Hepatocyte (in vitro differentiated cells): ENCODE results near the gene NUDT15. TPM values are rescaled to one million over a fixed set of nuclear protein-coding genes. Genes with fewer than 3 reads are reported as not detected.

Source experiments
- DNase-seq: peaks from one replicate; pipeline ENCODE4 v3.0.0-alpha.2; 2016; ENCODE audit warnings: low spot score
- H2AFZ ChIP-seq: fragments of 200-600 bp; sonication (generic); 2 replicates; pipeline ENCODE4 v1.6.0; 2016; ENCODE audit warnings: antibody characterized with exemption, mild to moderate bottlenecking
- H3K27ac ChIP-seq: fragments of 200-600 bp; sonication (generic); 2 replicates; pipeline ENCODE4 v1.5.1; 2016; ENCODE audit warnings: mild to moderate bottlenecking
- H3K27me3 ChIP-seq: fragments of 200-600 bp; sonication (generic); 2 replicates; pipeline ENCODE4 v1.6.1; 2016
- H3K36me3 ChIP-seq: fragments of 200-600 bp; sonication (generic); replicated peaks from 2 replicates; pipeline ENCODE4 v1.5.1; 2016; ENCODE audit warnings: low read depth; ENCODE audit not compliant: insufficient read depth
- H3K4me1 ChIP-seq: fragments of 200-600 bp; sonication (generic); 2 replicates; pipeline ENCODE4 v1.5.1; 2016; ENCODE audit warnings: mild to moderate bottlenecking, moderate library complexity; ENCODE audit not compliant: insufficient read depth
- H3K4me2 ChIP-seq: fragments of 200-600 bp; sonication (generic); 2 replicates; pipeline ENCODE4 v1.6.0; 2016
- H3K4me3 ChIP-seq: fragments of 200-600 bp; sonication (generic); 2 replicates; pipeline ENCODE4 v1.5.1; 2016; ENCODE audit warnings: mild to moderate bottlenecking
- H3K79me2 ChIP-seq: fragments of 200-600 bp; sonication (generic); 2 replicates; pipeline ENCODE4 v1.6.0; 2017; ENCODE audit warnings: mild to moderate bottlenecking
- H3K9me2 ChIP-seq: fragments of 200-600 bp; sonication (generic); replicated peaks from 2 replicates; pipeline ENCODE4 v1.6.0; 2017; ENCODE audit warnings: mild to moderate bottlenecking; ENCODE audit not compliant: insufficient read depth
- H3K9me3 ChIP-seq: fragments of 200-600 bp; sonication (generic); 2 replicates; pipeline ENCODE4 v1.5.1; 2016; ENCODE audit warnings: low read depth, mild to moderate bottlenecking
- H4K20me1 ChIP-seq: fragments of 200-600 bp; sonication (generic); 2 replicates; pipeline ENCODE4 v1.6.0; 2016; ENCODE audit warnings: mild to moderate bottlenecking; ENCODE audit not compliant: insufficient read depth, poor library complexity, severe bottlenecking
- EZH2 ChIP-seq: fragments of 200-600 bp; sonication (generic); IDR thresholded peaks from 2 replicates; pipeline ENCODE4 v1.6.1; 2016; ENCODE audit warnings: antibody characterized with exemption, mild to moderate bottlenecking, borderline replicate concordance
- EZH2phosphoT487 ChIP-seq: fragments of 200-600 bp; sonication (generic); IDR thresholded peaks from one replicate; pipeline ENCODE4 v1.6.1; 2018; ENCODE audit warnings: antibody characterized with exemption, mild to moderate bottlenecking, low read depth, moderate library complexity; ENCODE audit not compliant: unreplicated experiment, severe bottlenecking
- WGBS: methylation state at CpG from one replicate; pipeline ENCODE4 v1.1.6; 2016; ENCODE audit warnings: low lambda C conversion rate; ENCODE audit errors: missing lambda C conversion rate; 5-methylcytosine and 5-hydroxymethylcytosine counted together
- polyA plus RNA-seq: library from polyadenylated mRNA; unstranded; fragments of >200 nt; fragmentation: Nextera tagmentation; extraction: Ambion mirVana; gene quantifications from 2 replicates; pipeline ENCODE4 v1.2.1, GENCODE V29; 2016
- total RNA-seq: library from RNA; depleted of rRNA; stranded (reverse); fragments of >200 nt; gene quantifications from 2 replicates; pipeline ENCODE4 v1.2.3, GENCODE V29; 2014
- TF ChIP-seq, protein P1 (sequence below): fragments of 200-600 bp; sonication (generic); IDR thresholded peaks from 2 replicates; pipeline ENCODE4 v1.5.1; 2016; ENCODE audit warnings: antibody characterized with exemption, mild to moderate bottlenecking; ENCODE audit not compliant: poor library complexity

The NUDT15 gene
- total and polyA plus RNA-seq, 2 experiments from 2014 or later, result 16.8 to 17.7 TPM

- Histone ChIP-seq H3K4me3 (no peak overlapping the region), H2AFZ (no peak overlapping the region), H3K4me1 (no peaks in the 10 kb centered on the region), H3K9me3 (no peaks in the 10 kb centered on the region), H3K4me2 (no peak overlapping the region), H3K27ac (no peak overlapping the region), H3K36me3 (no peaks in the 10 kb centered on the region), H3K79me2 (peaks cover 59% of the 10 kb centered on the region), H3K9me2 (no peaks in the 10 kb centered on the region), H3K27me3 (no peaks in the 10 kb centered on the region), H4K20me1 (peaks cover 37% of the 10 kb centered on the region)
- 86% methylated on average over 2 of the region's 2 CpGs for WGBS
- DNase-seq, result no peak
- TF ChIP-seq EZH2, result no peak
- no peak for TF ChIP-seq EZH2phosphoT487
Measured at GRCh38 chr13:48086272-48086671, 48.7 kb downstream of the NUDT15 start.

DNA sequence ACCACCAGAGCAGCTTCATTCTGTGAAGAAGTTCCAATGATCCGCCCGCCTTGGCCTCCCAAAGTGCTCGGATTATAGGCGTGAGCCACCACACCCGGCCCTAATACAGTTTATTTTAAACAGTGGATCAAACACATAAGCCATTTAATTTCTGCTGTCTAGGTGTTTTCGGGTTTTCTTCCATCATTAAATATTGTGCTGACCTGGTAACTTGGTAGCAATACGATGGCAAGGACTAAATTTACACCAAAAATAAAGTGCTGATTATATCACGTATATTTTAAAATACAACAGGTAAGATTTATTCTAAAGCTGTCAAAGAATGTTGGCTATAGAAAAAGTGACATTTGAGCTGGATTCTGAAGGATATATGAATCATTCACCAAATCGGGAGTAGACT is 56.1 kb downstream of the NUDT15 start:
- peaks cover 62% of the 10 kb centered on the region for H3K79me2 ChIP-seq

GRCh38 chr13:48094404-48094780 is 56.9 kb downstream of the NUDT15 start:
- H2AFZ ChIP-seq, result peak overlapping the region; percentile 41
- peak overlapping the region; percentile 80 for H3K27ac ChIP-seq
- peak overlapping the region; percentile 91 for H3K4me2 ChIP-seq
- no peaks in the 10 kb centered on the region for H3K27me3 ChIP-seq
- H3K9me3 ChIP-seq, result no peaks in the 10 kb centered on the region
- H4K20me1 ChIP-seq, result peaks cover 26% of the 10 kb centered on the region
- H3K4me1 ChIP-seq, result peaks cover 14% of the 10 kb centered on the region
- no peaks in the 10 kb centered on the region for H3K9me2 ChIP-seq
- WGBS, result under 1% methylated on average over 14 of the region's 14 CpGs
- TF ChIP-seq EZH2 (no peak), EZH2phosphoT487 (no peak)
- TF ChIP-seq, protein P1, sequence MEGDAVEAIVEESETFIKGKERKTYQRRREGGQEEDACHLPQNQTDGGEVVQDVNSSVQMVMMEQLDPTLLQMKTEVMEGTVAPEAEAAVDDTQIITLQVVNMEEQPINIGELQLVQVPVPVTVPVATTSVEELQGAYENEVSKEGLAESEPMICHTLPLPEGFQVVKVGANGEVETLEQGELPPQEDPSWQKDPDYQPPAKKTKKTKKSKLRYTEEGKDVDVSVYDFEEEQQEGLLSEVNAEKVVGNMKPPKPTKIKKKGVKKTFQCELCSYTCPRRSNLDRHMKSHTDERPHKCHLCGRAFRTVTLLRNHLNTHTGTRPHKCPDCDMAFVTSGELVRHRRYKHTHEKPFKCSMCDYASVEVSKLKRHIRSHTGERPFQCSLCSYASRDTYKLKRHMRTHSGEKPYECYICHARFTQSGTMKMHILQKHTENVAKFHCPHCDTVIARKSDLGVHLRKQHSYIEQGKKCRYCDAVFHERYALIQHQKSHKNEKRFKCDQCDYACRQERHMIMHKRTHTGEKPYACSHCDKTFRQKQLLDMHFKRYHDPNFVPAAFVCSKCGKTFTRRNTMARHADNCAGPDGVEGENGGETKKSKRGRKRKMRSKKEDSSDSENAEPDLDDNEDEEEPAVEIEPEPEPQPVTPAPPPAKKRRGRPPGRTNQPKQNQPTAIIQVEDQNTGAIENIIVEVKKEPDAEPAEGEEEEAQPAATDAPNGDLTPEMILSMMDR, result no peak
- H3K4me3 ChIP-seq, result peak overlapping the region; percentile 73
- H3K36me3 ChIP-seq, result no peaks in the 10 kb centered on the region
- DNase-seq, result no peak
- H3K79me2 ChIP-seq, result peaks cover 54% of the 10 kb centered on the region

More for the DNA sequence above, 56.1 kb downstream of the NUDT15 start:
- Histone ChIP-seq H3K4me1 (peaks cover 14% of the 10 kb centered on the region), H3K27ac (no peak overlapping the region), H3K27me3 (no peaks in the 10 kb centered on the region), H3K36me3 (no peaks in the 10 kb centered on the region), H3K9me2 (no peaks in the 10 kb centered on the region), H3K9me3 (no peaks in the 10 kb centered on the region), H3K4me3 (peak overlapping the region; percentile 73), H4K20me1 (peaks cover 34% of the 10 kb centered on the region), H2AFZ (no peak overlapping the region), H3K4me2 (peak overlapping the region; percentile 91)
- WGBS, result 87% methylated on average over 9 of the region's 9 CpGs
- TF ChIP-seq EZH2phosphoT487, result no peak
- TF ChIP-seq, protein P1, result no peak
- no peak for DNase-seq

DNA sequence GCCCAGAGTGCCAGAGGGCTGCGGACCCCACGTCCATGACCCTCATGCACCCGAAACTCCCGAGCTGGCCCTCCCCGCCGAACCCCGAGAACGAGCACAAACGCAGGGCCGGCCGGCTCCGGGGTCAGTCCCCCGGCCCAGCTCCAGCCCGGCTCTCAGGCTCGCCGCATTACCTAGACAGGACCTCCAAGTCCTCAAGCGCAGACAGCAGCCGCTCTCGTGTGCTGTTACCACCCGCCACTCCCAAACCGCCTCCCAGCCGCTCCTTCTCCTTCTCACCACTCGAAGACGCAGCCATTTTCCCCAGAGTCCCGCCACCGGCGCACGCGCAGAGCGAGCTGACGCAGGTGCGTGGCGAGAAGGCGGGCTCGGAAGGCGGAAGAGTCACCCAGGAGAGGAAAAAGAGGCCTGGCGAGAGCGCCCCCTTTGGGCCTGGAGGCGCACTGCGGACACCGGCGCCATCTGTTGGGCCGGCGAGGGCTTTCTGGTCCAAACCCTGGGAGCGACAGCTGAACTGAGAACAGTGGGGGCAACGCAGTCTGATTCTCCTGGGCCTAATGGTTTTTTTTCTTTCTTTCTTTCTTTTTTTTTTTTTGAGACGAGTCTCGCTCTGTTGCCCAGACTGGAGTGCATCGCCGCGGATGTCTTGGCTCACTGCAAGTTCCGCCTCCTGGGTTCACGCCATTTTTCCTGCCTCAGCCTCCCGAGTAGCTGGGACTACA is 57.4 kb downstream of the NUDT15 start, which contains the start of gene MED4:
MED4 (minus strand) TSS at position 324 of the 722 bp plus-strand sequence; CDS start at position 298, 26 bp downstream.
- Histone ChIP-seq H4K20me1 (peaks cover 20% of the 10 kb centered on the region), H3K9me3 (no peaks in the 10 kb centered on the region), H3K79me2 (peaks cover 48% of the 10 kb centered on the region), H3K36me3 (no peaks in the 10 kb centered on the region), H3K4me3 (peak within 1 kb of the TSS; percentile 73), H3K27me3 (no peaks in the 10 kb centered on the region), H3K4me2 (peak within 1 kb of the TSS; percentile 91), H3K4me1 (peaks cover 14% of the 10 kb centered on the region), H2AFZ (peak within 1 kb of the TSS; percentile 67), H3K27ac (peak within 1 kb of the TSS; percentile 80), H3K9me2 (no peaks in the 10 kb centered on the region)
- peak; percentile 96 for DNase-seq
- TF ChIP-seq EZH2, result no peak
- TF ChIP-seq, protein P1, result peak; percentile 99
- 13% methylated on average over 53 of the region's 54 CpGs for WGBS
